PC-3 (cell line): Measurements from ENCODE around the gene DNAL4.

Experiments
- CTCF ChIP-seq: fragments of 300-600 bp; sonication (generic); conservative IDR thresholded peaks from 2 replicates; pipeline ENCODE4 v1.5.1; 2017; ENCODE audit warnings: antibody characterized with exemption, low read depth, mild to moderate bottlenecking, low read length
- EZH2phosphoT487 ChIP-seq: fragments of 300-600 bp; sonication (generic); IDR thresholded peaks from 2 replicates; pipeline ENCODE4 v1.6.1; 2018; ENCODE audit warnings: mild to moderate bottlenecking, antibody characterized with exemption, low read length, borderline replicate concordance

- no peak for TF ChIP-seq EZH2phosphoT487
- no peak for TF ChIP-seq CTCF
These were observed 16.8 kb downstream of the DNAL4 start for GRCh38 chr22:38777087-38777671.
